Stimulated activated CD8-positive, alpha-beta memory T cell treated with anti-CD3 and anti-CD28 coated beads, Interleukin-4, amount 100 ng/mL, for 1 hour (primary cell): ENCODE results near the gene CUBN.

Source experiments
- DNase-seq, 2 donors: peaks; one replicate each; pipeline ENCODE4 v3.0.0-alpha.2; 2020; ENCODE audit warnings: low read depth in 2 of 2, low spot score in 1 of 2

Gene CUBN

DNA sequence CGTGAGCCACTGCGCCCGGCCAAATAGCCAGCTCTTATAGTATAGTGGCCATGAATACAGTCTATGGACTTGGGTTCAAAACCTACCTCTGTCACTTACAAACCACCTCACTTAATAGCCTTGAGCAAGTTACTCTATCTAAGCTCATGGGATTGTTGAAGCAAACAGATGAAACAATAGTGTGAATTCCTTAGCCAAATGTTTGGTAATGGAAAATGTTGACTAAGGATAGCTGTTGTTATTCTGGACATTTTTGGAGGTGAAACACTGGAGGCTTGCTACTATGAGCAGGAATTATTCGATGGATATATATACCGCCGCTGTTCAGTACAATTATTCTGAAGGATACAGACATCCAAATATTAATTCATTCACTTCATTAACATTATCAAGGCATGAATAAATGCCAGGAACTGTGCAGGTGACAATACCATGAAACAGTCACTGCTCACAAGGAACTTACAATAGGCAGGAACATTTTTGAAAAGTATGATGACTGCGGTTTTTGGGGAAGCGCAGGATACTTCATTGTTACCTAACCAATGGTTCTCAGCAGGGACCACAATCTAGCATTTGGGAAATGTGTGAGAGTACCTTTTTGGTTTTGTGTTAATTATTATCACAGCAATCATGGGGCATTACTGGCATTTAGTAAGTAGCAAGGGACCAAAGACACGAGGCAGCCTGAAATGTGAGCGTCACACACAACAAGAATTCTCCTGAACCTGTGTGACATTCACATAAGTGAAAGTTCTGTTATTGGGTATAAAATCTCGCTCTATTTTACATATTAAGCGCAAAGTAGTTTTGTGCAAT lies 55.7 kb downstream of the CUBN start:
- no peak for DNase-seq

DNA sequence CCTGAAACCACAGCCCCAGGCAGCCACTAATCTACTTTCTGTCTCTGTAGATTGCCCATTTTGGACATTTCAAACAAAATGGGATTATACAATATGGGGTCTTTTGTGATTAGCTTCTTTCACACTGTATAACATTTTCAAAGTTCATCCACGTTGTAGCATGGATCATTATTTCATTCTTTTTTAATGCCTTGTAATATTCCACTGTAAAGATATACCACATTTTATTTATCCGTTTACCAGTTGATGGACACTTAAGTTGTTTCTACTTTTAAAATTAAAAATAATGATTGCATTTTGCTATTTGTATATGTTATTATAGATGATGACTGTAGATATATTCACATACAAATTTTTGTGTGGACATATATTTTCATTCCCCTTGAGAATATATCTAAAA lies 60.7 kb downstream of the CUBN start:
- no peak for DNase-seq

DNA sequence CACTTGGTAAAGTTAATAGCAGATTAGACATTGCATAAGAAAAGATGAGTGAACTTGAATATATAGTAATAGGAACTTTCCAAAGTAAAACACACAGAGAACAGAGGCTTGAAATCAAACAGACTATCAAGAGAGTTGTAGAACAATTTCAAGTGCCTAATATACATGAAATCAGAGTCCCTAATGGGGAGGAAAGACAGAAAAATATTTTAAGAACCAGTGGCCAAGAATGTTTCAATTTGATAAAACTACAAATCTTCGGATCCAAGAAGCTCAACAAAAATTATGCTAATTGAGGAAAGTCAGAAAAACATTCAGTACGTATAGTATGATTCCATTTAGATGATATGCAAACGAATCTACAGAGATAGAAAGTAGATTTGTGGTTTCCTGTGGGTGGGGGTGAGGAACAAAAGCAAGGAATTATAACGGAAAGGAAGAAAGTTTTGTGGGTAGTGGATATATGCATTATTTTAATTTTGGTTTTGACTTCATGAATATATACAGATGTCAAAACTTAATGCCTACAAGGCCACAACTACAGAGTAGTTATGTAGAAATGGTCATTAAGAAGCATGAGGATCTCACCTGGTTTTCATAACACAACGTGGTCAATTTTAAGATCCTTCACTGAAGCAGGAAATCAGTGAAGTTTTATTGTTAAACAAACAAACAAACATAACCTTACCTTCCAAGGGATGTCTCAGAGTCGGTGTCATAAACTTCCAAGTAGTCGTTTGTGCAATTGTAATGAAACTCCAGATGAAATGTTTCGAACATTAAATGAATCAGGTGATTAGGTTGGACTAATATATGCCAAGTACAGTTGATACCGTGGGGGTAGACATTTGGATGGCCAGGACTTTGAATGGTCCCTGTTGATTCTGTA lies 62.0 kb downstream of the CUBN start:
- no peak for DNase-seq

DNA sequence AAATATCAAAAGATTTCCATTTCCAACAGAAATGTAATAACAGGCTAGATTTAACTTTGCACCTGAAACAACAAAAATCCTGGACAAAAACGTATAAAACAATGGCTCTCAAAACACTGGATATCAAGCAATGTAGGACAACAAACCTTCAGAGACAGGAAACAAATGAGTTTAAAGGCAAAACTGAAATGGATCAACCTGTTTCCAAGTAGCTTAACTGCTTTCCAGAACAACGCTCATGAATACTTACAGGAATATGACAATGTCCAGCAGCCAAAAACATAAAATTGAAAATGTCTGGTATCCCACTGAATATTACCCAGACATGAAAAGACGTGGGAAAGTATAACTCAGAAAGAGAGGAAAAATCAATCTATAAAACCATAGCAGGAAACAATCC lies 62.8 kb downstream of the CUBN start:
- DNase-seq: no peak

DNA sequence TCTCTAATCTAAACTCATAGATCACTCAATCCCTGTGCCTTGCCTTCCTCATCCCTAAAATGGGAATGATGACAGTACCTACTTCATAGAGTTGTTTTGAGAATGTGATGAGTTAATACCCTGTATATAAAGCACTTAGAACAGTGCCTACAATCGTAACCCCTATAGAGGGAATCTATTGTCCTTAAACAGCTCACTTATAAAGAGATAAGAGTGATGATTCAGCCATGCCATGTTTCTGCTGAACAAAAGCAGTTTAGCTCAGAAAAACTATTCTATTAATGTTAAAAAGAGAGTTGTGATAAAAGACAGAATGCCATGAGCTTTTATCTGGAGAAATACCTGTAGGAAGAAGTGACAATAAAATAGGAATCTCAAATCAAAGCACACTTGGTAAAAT lies 63.6 kb downstream of the CUBN start:
- no peak for DNase-seq

DNA sequence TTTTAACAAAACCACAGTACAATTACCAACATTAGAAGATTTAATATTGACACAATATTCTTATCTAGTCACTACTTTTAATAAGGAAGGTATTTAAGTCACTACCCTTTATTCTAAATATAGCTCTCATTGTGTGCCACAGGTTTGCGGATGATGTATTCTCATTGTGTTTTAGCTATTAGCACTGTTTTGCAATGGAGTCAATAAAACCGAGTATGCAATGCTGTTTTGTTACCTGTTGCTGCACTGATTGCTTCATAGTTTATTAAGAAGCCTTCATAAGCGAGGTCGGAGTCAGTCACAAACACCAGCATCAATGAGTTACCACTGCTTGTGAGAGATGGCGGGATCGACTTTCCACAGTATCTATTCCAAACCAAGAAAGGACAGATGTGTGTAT lies 64.3 kb downstream of the CUBN start:
- no peak for DNase-seq

DNA sequence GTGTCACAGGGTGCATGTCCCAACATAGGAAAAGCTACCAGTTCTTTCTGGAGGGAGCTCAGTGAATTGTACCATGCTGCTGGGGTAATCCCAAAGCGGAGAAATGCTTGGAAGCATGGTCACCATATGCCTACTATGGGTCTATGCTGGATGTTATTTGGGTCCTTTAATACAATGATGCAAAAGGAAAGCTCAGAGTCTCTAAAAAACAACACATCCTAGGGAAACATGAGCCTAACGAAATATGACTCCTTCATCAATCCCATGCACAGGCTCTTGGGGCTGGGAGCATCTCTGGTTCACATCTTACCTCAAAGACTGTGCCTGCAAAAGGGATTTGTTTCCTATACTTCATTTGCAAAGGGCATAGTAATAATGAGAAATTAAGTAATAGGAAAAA lies 65.2 kb downstream of the CUBN start:
- DNase-seq: no peak

DNA sequence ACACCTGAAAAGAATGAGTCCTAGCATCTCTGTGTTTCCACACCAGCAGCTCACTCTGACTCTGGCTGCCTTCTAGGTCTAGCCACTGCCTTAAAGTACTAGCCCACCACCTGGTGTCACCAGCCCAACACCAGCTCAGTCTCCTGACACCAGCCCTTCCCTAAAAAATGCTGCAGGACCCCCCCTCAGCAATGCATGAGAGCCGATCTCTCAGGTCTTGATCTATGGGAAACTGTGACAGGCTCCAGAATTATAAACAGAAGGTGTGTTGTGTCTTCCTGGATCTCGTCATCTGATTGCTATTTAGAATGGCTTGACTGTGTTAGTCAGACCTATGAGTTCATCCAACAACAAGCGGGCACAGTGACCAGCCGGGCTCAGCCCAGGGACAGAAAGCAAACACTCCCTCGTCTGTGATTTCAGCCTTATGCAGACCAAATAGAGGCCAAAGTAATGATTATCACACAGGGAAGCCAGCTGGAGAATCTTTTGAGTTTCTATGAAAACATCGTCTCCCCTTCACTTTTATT lies 66.6 kb downstream of the CUBN start:
- no peak for DNase-seq

DNA sequence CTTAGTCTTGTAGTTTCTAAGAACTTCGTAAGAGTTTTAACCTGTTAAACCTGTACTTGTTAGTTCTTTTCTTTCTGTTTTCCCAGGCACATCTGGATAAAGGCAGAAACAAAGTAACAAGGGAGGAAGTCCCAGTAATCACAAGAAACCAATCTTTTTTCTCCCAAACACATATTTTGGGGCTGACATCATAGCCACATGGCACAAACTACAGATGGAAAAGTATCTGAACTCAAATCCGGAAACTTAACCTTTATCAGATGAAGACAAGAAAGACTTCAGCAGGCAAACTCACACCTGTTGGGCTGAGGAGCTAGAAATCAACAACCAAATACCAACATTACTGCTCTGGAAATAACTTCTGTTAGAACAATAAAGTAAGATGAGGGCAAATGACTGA lies 67.1 kb downstream of the CUBN start:
- no peak for DNase-seq

DNA sequence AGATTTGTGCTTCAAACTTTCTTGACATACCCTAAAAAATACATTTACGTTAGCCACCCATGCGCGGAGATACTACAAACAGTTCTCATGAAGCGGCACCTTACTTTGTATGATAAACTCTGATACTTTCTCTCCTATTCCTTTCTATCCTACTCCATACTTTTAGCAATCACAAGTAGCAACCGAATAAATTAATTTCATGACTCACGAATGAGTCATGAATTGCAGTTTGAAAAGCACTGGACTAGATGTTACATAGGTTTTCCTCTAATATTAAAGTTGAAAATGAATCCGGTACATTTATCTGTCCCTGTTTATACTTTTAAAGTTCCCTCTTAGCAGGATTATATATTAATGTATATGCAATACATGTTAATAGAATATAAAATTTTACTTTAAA lies 67.6 kb downstream of the CUBN start:
- no peak for DNase-seq

DNA sequence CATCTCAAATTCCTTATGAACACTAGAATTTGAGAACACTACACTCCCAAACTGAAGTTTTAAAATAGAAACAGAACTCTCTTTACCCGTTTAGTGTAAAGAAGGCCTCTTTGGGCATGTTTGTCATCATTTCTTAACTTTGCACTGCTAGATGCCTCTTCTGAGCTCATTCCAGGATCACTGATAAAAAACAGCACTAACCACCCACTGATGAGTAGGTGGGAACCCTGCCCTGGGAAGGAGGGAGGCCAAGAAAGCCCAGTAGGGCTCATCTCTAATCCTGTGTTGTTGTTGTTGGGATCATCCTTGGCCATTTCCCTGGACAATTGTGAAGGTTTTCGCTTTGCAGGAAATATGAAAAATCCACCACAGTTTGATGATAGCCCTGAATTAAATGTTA lies 68.2 kb downstream of the CUBN start:
- no peak for DNase-seq

DNA sequence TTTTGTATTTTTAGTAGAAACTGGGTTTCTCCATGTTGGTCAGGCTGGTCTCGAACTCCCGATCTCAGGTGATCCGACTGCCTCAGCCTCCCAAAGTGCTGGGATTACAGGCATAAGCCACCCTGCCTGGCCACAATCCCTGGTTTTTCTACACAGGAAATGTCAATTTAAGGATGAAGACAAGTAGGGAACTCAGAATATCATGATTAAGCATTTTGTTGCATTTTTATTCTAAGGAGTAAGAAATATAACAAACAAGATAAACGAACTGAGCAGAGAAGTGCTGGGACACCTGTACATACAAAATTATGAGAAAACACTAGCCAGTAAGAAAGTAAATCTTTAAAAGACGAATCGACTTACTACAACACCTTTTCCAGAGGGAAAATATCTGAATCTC lies 69.3 kb downstream of the CUBN start:
- no peak for DNase-seq

DNA sequence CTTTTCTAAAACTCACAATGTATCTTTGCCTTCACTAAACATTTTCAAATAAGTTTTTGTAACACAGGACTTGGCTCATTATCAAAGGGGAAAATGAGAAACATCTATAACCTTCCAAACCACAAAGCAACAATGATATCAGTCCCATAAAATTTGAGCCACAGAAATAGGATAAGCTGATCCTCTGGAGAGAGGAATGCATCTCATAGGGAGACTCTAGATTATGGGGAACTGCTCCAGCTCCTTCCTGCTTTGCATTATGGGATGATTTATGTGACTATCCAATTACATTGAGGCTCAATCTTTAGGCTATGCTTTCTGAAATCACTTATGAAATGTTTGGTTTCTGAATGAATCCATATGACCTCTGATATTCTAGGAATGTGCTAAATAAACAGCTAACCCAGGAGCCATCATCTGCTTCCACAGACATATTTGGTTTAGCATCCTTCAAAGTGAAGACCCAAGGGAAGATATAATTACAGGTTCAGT lies 70.4 kb downstream of the CUBN start:
- DNase-seq: no peak

DNA sequence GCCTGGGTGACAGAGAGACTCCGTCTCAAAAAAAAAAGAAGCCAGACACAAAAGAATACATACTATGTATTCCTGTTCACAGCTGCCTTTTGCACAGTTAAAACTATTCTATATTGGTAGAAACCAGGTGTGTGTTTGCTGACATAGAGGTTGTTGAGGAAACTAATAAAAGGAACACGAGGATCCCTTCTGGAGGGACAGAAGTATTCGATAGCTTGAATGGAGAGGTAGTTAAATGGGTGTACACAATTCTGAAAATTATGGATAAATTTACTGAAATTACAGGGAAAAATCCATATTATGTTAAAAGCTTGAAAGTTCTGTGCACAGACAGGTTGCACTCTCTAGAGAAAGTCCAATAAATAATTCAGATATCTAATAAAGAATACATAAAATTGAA lies 71.5 kb downstream of the CUBN start:
- DNase-seq: no peak

DNA sequence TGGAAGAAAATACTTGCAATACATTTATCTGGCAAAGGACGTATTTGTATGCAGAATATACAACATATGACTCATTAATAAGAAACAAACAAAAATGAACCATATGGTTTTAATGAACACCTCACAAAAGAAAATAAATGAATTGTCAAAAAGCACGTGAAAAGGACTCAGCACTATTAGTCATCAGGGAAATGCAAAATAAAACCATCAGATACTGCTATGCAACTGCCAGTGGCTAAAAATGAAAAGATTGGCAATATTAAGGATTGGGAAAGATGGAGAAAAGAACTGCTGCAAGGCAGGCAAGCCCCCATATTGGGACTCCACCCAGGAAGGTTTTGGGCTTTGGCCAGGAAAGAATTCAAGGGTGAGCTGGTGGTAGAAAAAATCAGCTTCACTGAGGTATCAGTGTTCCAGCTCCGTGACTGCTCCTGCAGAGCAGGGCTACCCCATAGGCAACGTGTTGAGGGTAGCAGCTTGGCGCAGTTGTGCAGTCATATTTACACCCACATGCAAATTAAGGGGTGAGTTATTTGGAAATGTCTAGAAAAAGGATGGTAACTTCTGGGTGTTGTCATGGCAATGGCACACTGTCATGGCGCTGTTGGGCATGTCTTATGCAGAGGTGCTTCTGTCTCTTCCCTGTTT lies 72.7 kb downstream of the CUBN start:
- no peak for DNase-seq

DNA sequence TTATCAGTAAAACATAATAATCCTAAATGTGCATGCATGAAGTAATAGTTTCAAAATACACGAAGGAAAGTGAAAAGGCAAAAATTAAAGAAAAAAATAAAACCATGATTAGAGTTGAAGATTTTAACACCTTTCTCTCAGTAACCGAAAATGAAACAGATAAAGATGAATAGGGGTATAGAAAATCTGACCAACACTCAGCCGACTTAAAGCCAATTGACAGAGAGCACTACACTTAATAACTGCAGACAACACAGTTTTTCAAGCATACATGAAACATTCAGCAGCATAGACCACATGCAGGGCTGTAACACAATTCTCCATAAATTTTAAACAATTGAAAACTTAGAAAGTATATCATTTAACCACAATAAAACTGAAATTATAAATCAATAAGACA lies 76.1 kb downstream of the CUBN start:
- DNase-seq: no peak

DNA sequence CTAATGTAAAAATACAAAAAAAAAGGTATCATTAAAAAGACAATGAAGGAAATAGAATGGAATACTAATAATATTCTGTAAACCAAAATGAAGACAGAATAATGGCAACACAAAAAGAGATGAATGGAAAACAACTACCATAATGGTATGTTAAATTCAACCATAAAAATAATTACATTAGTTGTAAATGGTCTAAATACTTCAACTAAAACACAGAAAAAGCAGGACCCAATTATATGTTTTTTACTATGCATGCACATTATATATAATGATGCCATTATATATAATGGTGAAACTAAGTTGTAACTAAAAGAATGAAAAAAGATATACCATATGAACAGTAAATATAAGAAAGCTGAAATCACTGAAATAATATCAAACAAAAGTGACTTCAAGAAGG lies 76.5 kb downstream of the CUBN start:
- no peak for DNase-seq

DNA sequence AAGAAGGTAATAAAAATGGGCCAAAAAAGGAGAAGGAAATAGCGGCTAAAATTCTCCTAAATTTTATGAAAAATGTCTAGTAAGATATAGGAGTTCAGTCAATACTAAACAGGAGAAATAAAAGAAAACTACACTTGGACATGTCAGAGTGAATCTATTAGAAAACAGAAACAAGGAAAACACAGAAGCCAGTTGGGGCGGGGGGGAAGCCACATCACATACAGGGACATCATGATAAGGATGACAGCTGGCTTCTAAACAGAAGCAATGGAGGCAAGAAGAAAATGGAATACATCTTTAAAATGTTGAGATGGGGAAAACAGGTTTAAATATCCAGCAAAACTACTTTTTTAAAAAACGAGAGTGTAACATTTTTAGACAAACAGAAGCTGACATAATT lies 77.8 kb downstream of the CUBN start:
- DNase-seq: no peak

DNA sequence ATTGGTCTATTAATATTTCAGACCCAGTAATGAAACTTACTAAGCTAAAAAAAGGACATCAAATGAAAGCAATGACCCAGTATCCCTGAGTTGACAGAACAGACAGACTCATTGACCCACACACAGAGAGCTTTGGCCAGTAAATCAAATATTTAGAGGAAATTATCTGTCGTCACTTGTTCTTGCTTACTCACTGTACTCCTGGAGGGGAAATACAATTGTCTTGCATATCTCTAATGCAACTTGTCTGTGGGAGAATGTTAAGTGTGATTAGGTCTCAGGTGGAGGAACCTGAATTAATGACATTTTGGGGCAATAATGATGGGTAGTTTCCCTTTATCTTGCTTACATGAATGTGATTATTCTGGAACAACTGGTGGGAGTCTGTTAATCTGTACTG lies 80.4 kb downstream of the CUBN start:
- no peak for DNase-seq

DNA sequence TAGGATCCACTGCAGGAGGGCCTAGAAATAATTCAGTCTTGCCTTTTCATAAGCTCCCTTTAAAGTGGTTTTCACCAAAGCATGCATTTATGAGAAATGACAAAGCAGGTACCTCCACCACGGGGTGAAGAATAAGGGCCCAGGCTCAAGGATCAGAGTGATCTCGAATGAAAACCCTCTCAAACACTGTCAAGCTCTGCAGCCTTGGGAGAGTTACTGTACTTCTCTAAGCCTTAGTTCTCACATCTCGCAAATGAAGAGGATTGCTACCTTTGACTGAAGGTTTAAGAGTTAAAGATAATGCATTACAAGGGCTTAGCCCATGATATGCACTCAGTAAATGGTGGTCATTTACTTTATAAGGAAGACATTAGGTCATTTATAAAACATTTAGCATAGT lies 81.7 kb downstream of the CUBN start:
- no peak for DNase-seq

DNA sequence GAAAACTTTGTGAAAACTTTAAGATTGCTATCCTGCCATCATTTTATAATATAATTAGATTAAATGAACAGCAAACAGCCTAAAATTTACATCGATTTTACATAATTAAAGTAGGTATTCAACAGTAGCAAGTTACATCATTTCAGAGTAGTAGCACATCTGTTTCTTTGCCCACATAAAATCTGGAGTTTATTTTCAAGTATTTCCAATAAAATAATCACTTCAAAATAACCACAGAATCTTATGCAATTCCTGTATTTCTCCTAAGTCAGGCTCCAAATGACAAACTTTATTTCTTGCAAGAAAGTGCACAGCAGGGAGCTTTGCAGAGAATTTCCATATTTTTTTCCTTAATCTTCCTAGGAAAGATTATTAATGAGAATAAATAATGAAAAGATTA lies 82.6 kb downstream of the CUBN start:
- DNase-seq: no peak

DNA sequence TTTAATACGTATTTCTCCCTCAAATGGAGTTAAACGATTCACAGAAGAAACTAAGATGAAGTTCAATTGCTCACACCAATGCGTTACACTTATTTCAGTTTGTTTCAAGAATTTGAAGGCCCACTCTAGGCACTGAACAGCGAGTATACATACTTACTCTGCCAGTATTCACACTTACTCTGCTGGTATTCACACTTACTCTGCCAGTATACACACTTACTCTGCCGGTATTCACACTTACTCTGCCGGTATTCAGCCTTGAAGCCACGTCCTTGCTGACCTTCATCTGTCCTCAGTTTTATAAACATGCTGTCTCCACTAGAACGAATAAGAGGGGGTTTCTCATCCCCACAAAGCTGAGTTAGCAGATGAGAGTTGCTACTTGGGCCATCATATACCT lies 86.0 kb downstream of the CUBN start:
- no peak for DNase-seq
